Cerebellar nuclear complex (tissue), 1 donor: ENCODE data around the gene PHLDB2.
A peak's percentile ranks its signal among the peaks of the same experiment; 100 is the strongest.

Experiments used
- DNase-seq, 2 experiments: peaks; one replicate each; lab custom pipeline; 2025; lab: John Stamatoyannopoulos, UW

PHLDB2 gene

DNA sequence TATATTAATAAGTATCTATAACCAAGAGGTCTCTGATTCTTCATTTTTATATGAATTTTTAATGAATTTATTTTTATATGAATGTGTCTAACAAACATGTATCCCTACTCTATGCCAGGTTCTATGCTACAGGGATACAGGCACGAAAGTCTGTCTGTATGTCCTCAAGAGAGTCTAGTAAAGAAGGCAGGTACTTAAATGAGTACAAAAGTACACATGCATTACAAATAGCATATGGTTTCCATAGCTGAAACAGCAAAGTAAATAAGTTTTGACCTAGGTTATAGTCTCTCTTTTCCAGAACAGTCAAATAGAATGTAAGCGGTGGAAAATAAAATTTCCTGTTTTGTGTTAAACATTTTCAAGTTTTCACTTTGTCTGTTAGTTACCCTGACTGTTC lies 106.4 kb downstream of the PHLDB2 start:
- no peak for DNase-seq

DNA sequence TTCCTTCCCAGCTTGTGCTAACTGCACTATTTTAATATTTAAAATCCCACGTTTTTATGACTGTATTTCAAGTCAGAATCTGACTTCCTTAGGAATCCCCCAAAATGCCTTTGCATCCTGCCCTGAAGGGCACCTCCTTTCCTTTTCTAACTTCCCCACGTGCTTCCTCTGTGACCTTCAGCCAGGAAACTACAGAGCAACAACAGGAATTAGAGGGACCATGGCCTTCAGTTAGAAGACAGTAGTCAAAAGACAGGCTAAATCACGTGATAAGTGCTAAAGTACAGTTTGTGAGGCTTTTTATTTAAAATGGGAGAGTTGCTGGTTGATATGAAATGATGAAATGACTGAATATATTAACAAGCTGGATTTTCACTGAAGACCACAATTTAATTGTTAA lies 108.0 kb downstream of the PHLDB2 start:
- no peak for DNase-seq

DNA sequence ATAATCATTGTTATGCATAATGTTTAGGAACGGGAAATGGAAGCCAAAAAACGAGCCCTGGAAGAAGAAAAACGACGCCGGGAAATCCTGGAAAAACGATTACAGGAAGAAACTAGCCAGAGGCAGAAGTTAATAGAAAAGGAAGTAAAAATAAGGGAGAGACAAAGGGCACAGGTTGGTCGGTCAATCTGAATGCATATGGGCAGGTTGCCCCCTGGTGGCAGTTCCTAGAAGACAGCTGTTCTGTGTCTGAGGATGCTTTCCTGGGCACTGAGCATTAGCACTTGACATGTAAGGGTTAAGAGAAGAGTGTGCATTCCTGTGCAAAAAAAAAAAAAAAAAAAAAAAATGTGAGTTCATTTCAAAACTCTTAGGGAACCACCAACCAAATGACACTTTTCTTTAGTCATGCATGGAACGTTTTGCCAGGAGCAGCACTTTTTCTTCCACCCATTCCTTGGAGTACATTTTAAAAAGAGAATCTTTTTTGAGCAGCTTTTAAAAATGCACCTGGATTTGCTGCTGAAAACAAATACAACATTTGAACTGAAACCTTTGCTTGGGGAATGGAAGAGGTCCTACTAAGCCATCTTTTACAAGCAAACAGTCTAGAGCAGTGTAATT lies 108.7 kb downstream of the PHLDB2 start:
- DNase-seq = peak in 1 of 2 experiments; percentile 9

DNA sequence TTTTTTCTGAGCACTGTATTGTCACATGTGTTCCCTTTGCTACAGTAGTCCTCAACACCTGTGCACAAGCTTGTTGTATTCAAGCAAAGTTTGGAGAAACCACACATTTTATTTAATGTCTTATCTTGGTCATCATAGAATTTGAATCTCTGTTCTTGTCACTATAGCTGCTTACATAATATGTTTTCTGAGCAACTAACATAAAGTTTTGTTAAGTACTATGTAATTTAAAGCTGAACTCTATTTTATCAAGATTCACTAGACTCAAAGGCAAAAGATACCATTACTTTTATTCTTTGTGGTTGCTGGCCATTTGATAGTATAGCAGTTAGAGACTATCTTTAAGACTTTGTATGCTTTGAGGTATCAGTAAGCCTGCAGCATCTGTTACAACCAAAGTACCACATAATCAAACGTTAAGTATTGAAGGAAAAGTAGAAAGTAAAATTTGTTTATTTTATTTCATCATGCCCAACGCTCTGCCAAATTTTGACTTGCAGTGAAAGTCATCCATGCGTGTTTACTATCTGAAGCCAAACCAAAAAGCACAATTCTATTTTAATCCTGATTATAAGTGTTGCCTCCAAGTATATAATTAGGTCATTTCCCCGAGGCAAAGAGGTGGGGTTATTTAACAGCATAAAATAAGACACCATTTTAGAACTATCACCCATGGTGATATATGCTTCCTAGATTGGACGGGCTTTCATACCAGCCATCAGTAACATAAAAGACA lies 109.4 kb downstream of the PHLDB2 start:
- no peak for DNase-seq

DNA sequence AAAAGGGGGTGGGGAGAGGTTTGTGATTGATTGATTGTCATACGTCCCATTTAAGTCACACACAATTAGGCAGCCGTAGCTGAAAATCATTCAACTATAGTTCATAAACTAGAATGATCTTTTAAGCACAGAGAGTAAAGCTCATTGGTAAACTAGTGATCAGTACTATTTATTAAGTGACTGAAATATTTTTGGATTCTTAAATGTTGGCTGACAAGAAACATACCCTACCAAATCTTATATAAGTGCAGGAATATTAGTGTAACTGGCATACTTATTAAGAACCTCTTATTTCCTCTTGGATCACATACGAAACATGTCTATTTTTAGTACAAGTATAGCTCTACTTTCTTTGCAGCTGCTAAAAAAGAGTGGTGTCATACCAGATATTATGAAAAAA lies 111.3 kb downstream of the PHLDB2 start:
- no peak for DNase-seq

DNA sequence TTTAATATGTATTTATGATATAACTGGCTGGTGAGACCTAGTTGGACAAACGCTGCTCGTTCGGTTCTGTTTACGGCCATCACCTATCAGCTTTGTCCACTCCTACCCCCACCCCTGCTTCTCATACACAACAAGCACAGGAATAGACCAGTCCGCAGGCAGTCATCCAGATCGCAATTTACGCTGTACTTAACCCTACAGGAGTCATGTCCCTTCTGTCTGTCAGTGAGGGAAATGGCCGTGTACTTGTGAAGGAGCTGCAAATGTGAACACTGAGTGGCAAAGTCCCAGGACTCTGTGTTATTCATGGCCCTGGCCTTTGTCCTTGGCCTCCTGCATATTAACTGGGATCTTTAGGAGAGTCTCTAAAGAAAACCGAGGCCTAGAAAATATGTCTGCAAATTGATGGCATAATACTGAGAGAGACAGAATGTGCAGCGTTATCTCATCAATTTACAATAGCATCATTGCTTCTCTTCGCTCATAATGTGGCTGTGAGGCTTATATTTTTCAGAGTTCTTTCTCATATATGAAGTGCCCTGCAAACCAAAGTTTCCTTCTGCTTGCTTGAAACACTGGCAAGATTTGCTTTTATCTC lies 112.6 kb downstream of the PHLDB2 start:
- no peak for DNase-seq

DNA sequence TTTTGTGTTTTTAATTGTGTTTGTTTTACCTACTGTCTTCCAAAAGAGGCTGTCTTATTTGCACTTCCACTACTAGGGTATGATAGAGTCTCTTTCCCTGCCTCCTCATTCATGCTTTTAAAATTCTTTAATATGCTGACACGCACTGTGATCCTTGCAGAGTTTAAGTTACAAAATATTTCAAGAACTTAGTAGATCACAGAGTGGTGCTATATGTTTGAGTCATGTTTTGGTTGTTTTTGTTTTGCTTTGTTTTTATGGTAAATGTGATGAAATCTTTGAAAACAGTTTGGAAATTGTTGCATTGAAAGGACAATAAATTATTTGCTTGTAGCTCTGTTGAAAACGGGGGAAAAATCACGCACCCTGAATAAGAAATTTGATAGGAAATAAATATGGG lies 113.8 kb downstream of the PHLDB2 start:
- DNase-seq = no peak

DNA sequence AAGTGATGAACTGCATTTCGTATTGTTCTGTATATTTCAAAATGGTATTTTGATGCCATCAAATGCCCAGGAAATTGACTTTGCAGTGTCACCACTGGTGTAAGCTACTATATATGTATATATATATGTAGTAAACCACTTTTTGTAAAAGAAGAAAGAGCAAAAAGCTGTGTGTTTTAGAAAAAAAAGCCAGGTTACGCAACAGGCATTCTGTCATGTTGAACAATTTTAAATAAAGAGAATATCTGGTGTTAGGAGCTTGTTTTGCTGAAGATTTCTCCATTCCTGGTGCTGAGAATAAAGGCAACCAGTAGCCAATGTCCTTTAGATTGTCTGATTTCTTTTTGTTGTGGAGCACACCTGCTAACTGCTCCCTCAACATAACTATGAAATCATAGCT lies 116.1 kb downstream of the PHLDB2 start:
- DNase-seq = no peak

DNA sequence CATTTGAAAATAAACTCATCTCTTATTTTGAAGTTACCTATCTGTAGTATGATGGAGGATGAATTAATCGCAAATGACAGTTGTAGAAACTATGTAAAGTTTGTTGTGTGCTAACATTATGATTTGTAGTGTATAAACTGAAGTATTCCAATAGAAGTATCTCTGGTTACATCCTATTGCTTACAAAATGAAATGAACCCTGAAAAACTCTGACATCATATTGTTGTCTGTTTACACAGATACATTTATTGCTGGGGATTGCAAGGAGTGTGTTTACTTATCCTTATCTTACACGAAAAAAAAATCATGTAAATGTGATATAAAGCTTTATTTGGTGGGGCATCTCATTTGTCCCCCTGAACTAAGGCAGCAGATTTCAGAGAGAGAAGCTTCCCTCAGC lies 117.2 kb downstream of the PHLDB2 start:
- DNase-seq = no peak

DNA sequence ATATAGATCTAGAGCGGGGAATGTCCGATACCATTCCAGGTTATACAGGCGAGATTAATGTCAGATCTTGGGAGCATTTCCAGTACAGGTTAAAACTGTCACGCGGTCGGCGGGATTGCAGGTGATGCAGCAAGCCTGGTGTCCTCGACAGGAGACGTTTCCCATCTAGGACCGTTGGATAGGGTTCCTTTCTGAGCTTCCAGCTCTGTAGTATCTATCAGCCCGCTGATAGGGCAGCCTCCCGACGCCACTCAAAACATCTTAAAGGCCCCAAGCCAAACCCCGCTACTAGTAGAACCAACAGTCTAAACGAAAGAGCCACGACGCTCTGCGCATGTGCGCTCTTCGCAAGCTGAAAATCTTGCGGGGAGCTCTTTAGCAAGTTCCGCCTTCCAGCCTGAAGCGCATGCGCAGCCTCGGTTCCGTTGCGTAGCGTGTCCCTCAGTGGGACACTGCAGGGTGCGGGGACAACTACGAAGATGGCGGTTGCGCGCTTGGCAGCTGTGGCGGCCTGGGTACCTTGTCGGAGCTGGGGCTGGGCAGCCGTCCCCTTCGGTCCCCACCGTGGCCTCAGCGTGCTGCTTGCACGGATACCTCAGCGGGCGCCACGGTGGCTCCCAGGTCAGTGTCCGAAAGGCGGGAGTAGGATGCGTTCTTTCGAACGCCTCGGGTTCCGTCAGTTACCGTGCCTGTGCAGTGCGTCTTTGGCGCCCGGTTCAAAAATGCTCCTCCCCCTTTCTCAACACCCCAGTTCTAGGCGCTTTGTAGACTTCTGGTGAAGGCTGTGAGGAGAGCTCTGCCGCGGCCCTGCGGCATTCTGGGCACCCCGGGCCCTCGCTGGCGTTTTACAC lies 119.7 kb downstream of the PHLDB2 start, which contains the start of gene ABHD10:
Gene ABHD10 (plus strand): TSS at position 444 of the 851 bp plus-strand sequence. CDS start 36 bp downstream, at position 480.
- DNase-seq = peak; percentile 60 to 79

DNA sequence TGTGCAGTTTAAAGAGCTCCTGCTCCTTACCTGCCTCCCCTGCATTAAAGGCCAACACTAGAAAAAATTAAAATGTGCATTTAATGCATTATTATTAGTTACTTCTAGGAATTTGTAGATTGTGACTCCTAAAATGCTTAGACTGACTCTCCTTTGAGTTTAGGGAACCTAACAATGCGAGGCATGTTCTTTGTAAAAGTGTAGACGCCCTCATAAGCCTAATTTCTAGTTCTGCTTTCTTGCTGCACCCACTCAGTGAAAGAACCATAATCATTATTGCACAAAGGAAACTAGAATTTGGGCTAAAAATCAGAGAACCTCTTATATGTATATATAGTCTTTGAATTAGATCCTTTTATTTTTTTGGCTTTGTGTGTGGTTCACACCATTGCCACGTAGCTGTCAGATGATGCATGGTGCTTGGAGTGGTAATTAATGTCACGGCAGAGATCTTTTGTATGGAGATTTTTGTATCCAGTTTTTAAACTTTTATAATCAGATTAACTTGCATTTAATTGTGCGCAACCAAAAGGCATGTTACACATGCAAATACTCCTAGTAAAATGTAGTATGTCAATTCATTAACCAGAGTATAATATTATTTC lies 120.5 kb downstream of the PHLDB2 start:
- peak in 1 of 2 experiments; percentile 14 for DNase-seq

DNA sequence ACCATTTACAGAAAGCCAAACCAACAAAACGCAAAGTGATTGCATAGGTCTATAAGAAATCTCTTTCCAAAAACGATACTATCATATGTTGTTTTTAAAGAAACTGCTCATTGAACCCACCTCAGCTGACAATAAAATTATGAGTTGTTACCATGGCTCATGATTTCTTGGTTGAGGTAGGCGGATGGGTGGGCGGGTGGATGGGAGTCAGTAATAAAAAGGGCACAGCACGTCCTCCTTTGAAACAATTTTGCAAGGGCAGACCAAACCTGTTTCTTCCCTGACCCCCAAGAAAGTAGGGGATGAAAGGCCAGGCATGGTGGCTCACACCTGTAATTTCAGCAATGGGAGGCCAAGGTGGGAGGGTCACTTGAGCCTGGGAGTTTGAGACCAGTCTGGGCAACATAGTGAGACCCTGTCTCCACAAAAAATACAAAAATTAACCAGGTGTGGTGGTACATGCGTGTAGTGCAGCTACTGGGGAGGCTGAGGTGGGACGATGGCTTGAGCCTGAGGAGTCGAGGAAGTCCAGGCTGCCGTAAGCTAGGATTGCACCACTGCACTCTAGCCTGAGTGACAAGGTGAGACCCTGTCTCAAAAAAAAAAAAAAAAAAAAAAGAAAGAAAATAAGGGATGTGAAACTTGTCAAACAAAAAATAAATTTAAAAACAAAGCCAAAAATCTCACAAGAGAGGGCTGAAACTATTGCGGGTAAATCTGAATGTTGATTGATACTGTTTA lies 121.8 kb downstream of the PHLDB2 start:
- no peak for DNase-seq

DNA sequence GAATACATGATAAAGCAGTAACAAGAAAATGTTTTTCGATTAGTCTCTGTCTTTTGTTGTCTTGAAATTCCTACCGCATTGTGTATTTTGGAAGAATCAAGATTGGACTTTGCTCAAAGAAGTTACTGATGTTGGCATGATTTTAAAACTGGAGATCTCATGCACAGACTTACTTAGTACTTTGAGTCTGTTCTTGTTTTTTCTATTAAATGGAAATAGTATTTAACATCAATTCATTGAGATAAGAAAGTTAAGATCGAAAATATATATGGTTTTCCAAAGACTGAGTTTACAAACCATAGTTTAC lies 122.3 kb downstream of the PHLDB2 start:
- DNase-seq = no peak

DNA sequence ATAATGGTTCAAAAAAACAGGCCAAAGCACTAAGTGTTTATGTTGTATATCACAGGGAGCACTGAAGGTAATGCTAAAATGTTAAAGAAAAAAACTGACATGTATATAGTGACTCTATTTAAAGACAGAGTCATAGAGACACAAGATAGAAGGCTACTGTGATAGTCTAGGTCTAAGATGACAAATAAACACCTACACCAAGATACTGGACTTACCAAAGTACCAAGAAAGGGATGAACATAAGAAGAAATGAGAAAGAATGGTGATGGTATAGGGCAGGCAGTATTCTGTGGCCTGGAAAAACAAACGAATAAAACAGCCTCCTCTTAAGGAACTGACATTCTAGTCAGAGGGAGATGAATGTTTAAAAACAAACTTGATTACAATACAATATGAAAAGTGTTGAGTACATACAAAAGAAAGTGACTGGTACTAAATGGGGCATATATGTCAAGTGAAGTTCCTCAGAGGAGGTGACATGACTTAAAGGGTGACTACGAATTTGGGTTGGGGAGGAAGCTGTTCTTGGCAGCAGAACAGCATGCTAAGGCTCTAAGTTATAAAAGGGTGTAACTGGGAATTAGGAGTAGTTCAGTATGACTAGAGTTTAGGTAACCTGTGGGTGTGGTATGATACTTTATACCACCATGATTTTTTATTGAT lies 125.7 kb downstream of the PHLDB2 start:
- DNase-seq = no peak

DNA sequence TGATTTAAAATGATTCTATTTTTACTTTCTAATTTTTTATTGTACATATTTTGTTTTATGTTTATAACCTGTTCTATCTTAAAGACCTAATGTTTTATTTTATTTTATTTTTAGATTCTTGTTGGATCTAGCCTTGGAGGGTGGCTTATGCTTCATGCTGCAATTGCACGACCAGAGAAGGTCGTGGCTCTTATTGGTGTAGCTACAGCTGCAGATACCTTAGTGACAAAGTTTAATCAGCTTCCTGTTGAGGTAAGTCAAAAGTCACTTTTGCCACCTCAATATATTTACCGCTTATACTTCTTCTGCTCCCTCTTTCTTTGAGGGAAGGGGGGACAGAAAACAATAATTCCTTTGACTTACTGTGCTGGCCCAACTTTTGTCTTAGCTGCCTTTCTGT lies 127.7 kb downstream of the PHLDB2 start:
- no peak for DNase-seq

DNA sequence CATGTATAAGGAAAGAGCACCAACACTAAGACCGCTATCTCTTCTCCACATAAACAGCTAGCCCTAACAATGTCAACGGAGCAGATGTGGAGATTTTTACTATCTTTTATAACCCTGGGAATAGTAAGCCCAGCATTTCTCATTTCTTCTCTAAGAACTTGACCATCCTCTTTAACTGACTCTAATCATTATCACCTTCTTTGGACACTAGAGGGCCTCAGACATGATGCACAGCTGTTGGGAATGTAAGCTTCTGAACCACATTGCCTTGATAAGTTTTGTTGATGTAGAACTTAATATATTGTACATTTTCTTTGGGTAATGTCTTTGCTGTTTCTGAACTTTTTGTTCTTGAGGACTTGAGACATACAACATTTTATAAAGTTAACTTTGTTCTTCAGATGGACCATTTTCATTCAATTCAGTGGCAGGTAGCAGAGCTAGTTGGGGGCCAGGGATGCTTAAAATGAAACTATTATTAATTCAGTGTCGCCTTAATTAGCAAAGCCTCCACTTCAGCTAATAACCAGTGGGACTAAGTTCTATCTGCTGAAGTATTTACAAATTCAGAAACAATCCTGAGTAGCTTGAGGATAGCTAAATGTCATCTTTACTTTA lies 130.1 kb downstream of the PHLDB2 start:
- DNase-seq = peak in 1 of 2 experiments; percentile 39

DNA sequence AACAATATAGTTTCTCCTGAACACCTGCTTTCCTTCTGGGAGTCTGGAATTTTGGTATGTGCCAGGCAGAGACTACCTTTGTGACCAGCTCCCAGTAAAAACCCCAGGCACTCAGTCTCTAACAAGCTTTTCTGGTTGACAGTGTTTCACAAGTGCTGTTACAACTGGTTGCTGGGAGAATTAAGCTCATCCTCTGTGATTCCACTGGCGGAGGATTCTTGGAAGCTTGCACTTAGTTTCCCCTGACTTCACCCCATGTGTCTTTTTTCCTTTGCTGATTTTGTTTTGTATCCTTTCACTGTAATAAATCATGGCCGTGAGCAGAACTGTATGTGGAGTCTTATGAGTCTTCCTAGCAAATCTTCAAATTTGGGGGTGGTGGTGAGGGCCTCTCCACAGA lies 134.0 kb downstream of the PHLDB2 start:
- DNase-seq = no peak

DNA sequence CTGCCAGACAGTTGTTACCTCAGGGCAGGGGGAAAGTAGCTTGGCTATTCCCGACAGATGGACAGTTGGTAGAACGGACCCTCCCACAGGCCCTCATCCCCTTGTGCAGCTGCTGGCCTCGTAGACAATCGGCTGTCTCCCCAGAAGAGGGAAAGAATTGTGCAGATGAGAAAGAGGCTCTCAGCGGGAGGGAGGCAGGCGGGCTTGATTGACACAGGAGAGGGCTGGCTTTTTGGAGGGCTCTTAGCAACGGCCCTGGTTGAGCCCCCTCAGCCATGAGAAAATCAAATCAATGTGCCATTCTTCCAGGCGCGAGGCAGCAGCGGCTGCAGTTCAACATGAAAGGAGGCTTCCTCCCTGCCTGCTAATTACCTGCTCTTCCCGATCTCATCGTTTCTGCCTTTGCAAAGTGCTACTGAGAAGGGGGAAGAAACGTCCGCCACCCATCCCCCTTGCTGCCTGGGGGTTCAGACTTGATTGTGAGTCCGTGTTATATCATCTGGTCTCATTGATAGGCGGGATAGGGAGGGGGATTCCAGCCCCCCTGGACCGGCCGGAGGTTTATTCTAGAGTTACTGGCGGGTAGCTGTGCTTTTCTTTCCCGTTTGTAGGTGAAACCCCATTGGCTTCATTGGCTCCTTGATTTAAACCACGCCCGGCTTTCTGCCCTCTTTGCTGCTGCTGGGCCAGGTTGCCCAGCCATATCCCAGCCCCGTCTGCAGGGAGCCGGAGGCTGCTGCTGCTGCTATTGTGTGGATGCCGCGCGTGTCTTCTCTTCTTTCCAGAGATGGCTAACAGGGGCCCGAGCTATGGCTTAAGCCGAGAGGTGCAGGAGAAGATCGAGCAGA lies 139.8 kb downstream of the PHLDB2 start, which contains the start of gene TAGLN3:
Gene TAGLN3 (plus strand): TSS at position 287 of the 848 bp plus-strand sequence. CDS start 501 bp downstream, at position 788.
- peak; percentile 40 to 44 for DNase-seq
